HepG2 (cell line): Measurements from ENCODE around the gene NSMCE1. TPM values are rescaled to one million over a fixed set of nuclear protein-coding genes. Genes with fewer than 3 reads are reported as not detected.
A peak's percentile ranks its signal among the peaks of the same experiment; 100 is the strongest.

ENCODE experiments used
- EED ChIP-seq: sonication (generic); formaldehyde crosslinking; IDR thresholded peaks from 2 replicates; pipeline ENCODE4 v1.5.0; 2020; ENCODE audit warnings: mild to moderate bottlenecking, missing genetic modification reagents
- GTF3A ChIP-seq: sonication (generic); formaldehyde crosslinking; conservative IDR thresholded peaks from 2 replicates; pipeline ENCODE4 v1.4.0; 2020; ENCODE audit warnings: mild to moderate bottlenecking, missing genetic modification reagents
- HNF4G ChIP-seq, 2 experiments: sonication (generic) in 1 of 2; formaldehyde crosslinking in 1 of 2; IDR thresholded peaks; 2 replicates each; pipeline versions ENCODE4 v1.4.0 to v1.6.1; 2011 to 2020; ENCODE audit warnings: borderline replicate concordance in 2 of 2, low read depth in 2 of 2, mild to moderate bottlenecking in 2 of 2, low read length in 1 of 2, missing genetic modification reagents in 1 of 2, moderate library complexity in 1 of 2
- KIAA2018 ChIP-seq: sonication (generic); formaldehyde crosslinking; IDR thresholded peaks from 2 replicates; pipeline ENCODE4 v1.5.0; 2020; ENCODE audit warnings: mild to moderate bottlenecking, missing genetic modification reagents, borderline replicate concordance
- MAZ ChIP-seq, 2 experiments: sonication (generic) in 1 of 2; formaldehyde crosslinking in 1 of 2; IDR thresholded peaks; 2 replicates each; pipeline versions ENCODE4 v1.5.0 to v1.6.1; 2012 to 2020; ENCODE audit warnings: low read depth in 2 of 2, mild to moderate bottlenecking in 2 of 2, borderline replicate concordance in 1 of 2, improper control_type of control experiment in 1 of 2, low read length in 1 of 2, missing genetic modification reagents in 1 of 2, moderate library complexity in 1 of 2
- NR2F6 ChIP-seq, 2 experiments: IDR thresholded peaks; 2 replicates each; pipeline ENCODE4 v1.6.1; 2016; ENCODE audit warnings: antibody characterized with exemption in 1 of 2, mild to moderate bottlenecking in 1 of 2
- POGZ ChIP-seq: sonication (generic); formaldehyde crosslinking; IDR thresholded peaks from 2 replicates; pipeline ENCODE4 v1.4.0; 2020; ENCODE audit warnings: mild to moderate bottlenecking, missing genetic modification reagents
- RCOR2 ChIP-seq: IDR thresholded peaks from 2 replicates; pipeline ENCODE4 v1.6.1; 2016; ENCODE audit warnings: missing biosample characterization, missing genetic modification reagents
- SAP130 ChIP-seq: IDR thresholded peaks from 2 replicates; pipeline ENCODE4 v1.6.1; 2016; ENCODE audit warnings: low read depth
- SUZ12 ChIP-seq: fragments of 150-350 bp; IDR thresholded peaks from 2 replicates; pipeline ENCODE4 v1.6.1; 2014; ENCODE audit warnings: low read depth, low read length
- ZFP36L2 ChIP-seq: sonication (generic); formaldehyde crosslinking; IDR thresholded peaks from 2 replicates; pipeline ENCODE4 v1.4.0; 2020; ENCODE audit warnings: missing genetic modification reagents
- ZFY ChIP-seq: sonication (generic); formaldehyde crosslinking; IDR thresholded peaks from 2 replicates; pipeline ENCODE4 v1.4.0; 2020; ENCODE audit warnings: missing genetic modification reagents
- ZNF280D ChIP-seq: sonication (generic); formaldehyde crosslinking; IDR thresholded peaks from 2 replicates; pipeline ENCODE4 v1.5.1; 2020; ENCODE audit warnings: mild to moderate bottlenecking, missing genetic modification reagents
- ZNF510 ChIP-seq: sonication (generic); formaldehyde crosslinking; IDR thresholded peaks from 2 replicates; pipeline ENCODE4 v1.4.0; 2020; ENCODE audit warnings: low read depth, mild to moderate bottlenecking, missing genetic modification reagents
- ZSCAN9 ChIP-seq: IDR thresholded peaks from 2 replicates; pipeline ENCODE4 v1.6.1; 2016; ENCODE audit warnings: borderline replicate concordance
- polyA plus RNA-seq, 8 experiments: library from polyadenylated mRNA; depleted of rRNA in 3 of 8; stranded (reverse) in 7 of 8; unstranded in 1 of 8; fragments of >200 nt; fragmentation: Illumina TruSeq in 4 of 8; extraction: Trizol in 4 of 8; gene quantifications; 2 replicates each; pipeline versions ENCODE4 v1.2.1 to v1.2.3, GENCODE V29; 2011 to 2016; ENCODE audit warnings: low read depth in 4 of 8, missing spikeins in 1 of 8, mixed read lengths in 1 of 8; ENCODE audit not compliant: insufficient read depth in 1 of 8
- total RNA-seq, 5 experiments: library from RNA; depleted of rRNA; stranded (reverse); fragments of >200 nt; fragmentation: Illumina TruSeq; extraction: Trizol; gene quantifications; 2 replicates each; pipeline ENCODE4 v1.2.3, GENCODE V29; 2016; ENCODE audit warnings: low read depth in 1 of 5

The NSMCE1 gene
- total and polyA plus RNA-seq, 2 of the 13 experiments (the other 11 are each of a cell fraction or from before 2014, with no cell fraction given): 42.7 to 52.9 TPM

GRCh38 chr16:27269300-27270150 is 953 bp upstream of the NSMCE1 start (continued):
- TF ChIP-seq NR2F6 (IDR thresholded peaks at IDR 0.05): peak; percentile 44; the same call in 1 of the 2 replicates
- 0 out of 2 replicates have a peak, but pooled peaks have one; percentile 34 for TF ChIP-seq NR2F6 (CRISPR knock-in tag; IDR thresholded peaks at IDR 0.05)
- TF ChIP-seq GTF3A (CRISPR knock-in tag): no peak
- TF ChIP-seq ZNF510: 0 out of 2 replicates have a peak, but pooled peaks have one; percentile 8
- peak; percentile 75 for TF ChIP-seq RCOR2 (CRISPR knock-in tag)
- TF ChIP-seq ZFP36L2 (CRISPR knock-in tag): peak; percentile 61; the same call in 1 of the 2 replicates
- no peak for TF ChIP-seq EED (CRISPR knock-in tag)
- no peak for TF ChIP-seq ZNF280D (CRISPR knock-in tag)
- peak; percentile 45; the same call in 1 of the 2 replicates for TF ChIP-seq ZSCAN9
- TF ChIP-seq POGZ: peak; percentile 32; the same call in 1 of the 2 replicates
- TF ChIP-seq KIAA2018 (CRISPR knock-in tag): 0 out of 2 replicates have a peak, but pooled peaks have one; percentile 3
- TF ChIP-seq MAZ (IDR thresholded peaks at IDR 0.05; ENCODE audit: borderline replicate concordance, low read depth, low read length): no peak
- no peak for TF ChIP-seq MAZ (CRISPR knock-in tag; IDR thresholded peaks at IDR 0.05; ENCODE audit: low read depth)
- peak; percentile 90 for TF ChIP-seq SAP130 (CRISPR knock-in tag)
- peak; percentile 87 for TF ChIP-seq HNF4G (IDR thresholded peaks at IDR 0.05; ENCODE audit: borderline replicate concordance, low read depth, low read length)
- no peak; the same call in 1 of the 2 replicates for TF ChIP-seq HNF4G (CRISPR knock-in tag; IDR thresholded peaks at IDR 0.05; ENCODE audit: borderline replicate concordance, low read depth)
- peak; percentile 39 for TF ChIP-seq ZFY (CRISPR knock-in tag)
- TF ChIP-seq SUZ12: no peak
